ELF-1 (cell line): Measurements from ENCODE around the gene ARHGAP10.

Experiments
- DNase-seq: peaks from one replicate; pipeline ENCODE4 v3.0.0-alpha.2; 2016; ENCODE audit warnings: low read depth, low spot score

ARHGAP10 gene

GRCh38 chr4:148092316-148093014 is 360.6 kb downstream of the ARHGAP10 start:
- no peak for DNase-seq

GRCh38 chr4:148093065-148093464 is 361.2 kb downstream of the ARHGAP10 start:
- DNase-seq = no peak

- DNase-seq = no peak
These were observed 362.3 kb downstream of the ARHGAP10 start for GRCh38 chr4:148094149-148094548.

- DNase-seq = no peak
These were observed 363.5 kb downstream of the ARHGAP10 start for GRCh38 chr4:148095346-148095923.

GRCh38 chr4:148097801-148098200 is 365.9 kb downstream of the ARHGAP10 start:
- no peak for DNase-seq

GRCh38 chr4:148101235-148101634 is 369.3 kb downstream of the ARHGAP10 start:
- DNase-seq = no peak

GRCh38 chr4:148101790-148102189 is 369.9 kb downstream of the ARHGAP10 start:
- DNase-seq = no peak

GRCh38 chr4:148103597-148104355 is 371.9 kb downstream of the ARHGAP10 start:
- DNase-seq = no peak

- DNase-seq = no peak
These were observed 376.9 kb downstream of the ARHGAP10 start for GRCh38 chr4:148108766-148109165.

- DNase-seq = no peak
These were observed 377.3 kb downstream of the ARHGAP10 start for GRCh38 chr4:148109216-148109615.

GRCh38 chr4:148110169-148110568 is 378.3 kb downstream of the ARHGAP10 start:
- no peak for DNase-seq

- no peak for DNase-seq
These were observed 380.5 kb downstream of the ARHGAP10 start for GRCh38 chr4:148112231-148112982.

GRCh38 chr4:148114436-148114835 is 382.5 kb downstream of the ARHGAP10 start:
- DNase-seq = no peak

- DNase-seq = no peak
These were observed 384.4 kb downstream of the ARHGAP10 start for GRCh38 chr4:148116264-148116663.

- peak; percentile 75 for DNase-seq
These were observed 385.1 kb downstream of the ARHGAP10 start for GRCh38 chr4:148116969-148117368.

- no peak for DNase-seq
These were observed 386.3 kb downstream of the ARHGAP10 start for GRCh38 chr4:148118179-148118578.

GRCh38 chr4:148118633-148119032 is 386.7 kb downstream of the ARHGAP10 start:
- DNase-seq = no peak

GRCh38 chr4:148120216-148120615 is 388.3 kb downstream of the ARHGAP10 start:
- DNase-seq = no peak
